HG03460 (cell line): ENCODE data around the gene DCST1.
"Not testable (repeated sequence)": the region's sequence is repeated elsewhere in the genome, so short reads cannot be mapped to it uniquely, and the experiment has no call there.

Source experiments
- ATAC-seq: cut with Tn5 transposase; IDR thresholded peaks from one replicate; pipeline ENCODE4 v1.9.1; 2021; ENCODE audit not compliant: unreplicated experiment

The DCST1 gene

GRCh38 chr1:155033524-155033923, at the start of gene DCST1, which contains the start of gene DCST2:
DCST1 (plus strand) TSS chr1:155033824; CDS start chr1:155034037, 213 bp downstream.
DCST2 (minus strand) TSS chr1:155033781; CDS start chr1:155033701, 80 bp downstream.
- ATAC-seq, result no peak

- ATAC-seq, result not testable (repeated sequence)
Measured at GRCh38 chr1:154986736-154987135, 46.9 kb upstream of the DCST1 start.

- ATAC-seq, result no peak
Measured at GRCh38 chr1:154987326-154987725, 46.3 kb upstream of the DCST1 start.

- ATAC-seq, result no peak
Measured at GRCh38 chr1:154988058-154988954, 45.3 kb upstream of the DCST1 start.

GRCh38 chr1:154989195-154989860, 44.3 kb upstream of the DCST1 start:
- no peak for ATAC-seq

GRCh38 chr1:154990276-154990675, 43.3 kb upstream of the DCST1 start:
- ATAC-seq, result no peak

- ATAC-seq, result no peak
Measured at GRCh38 chr1:154992721-154993571, 40.7 kb upstream of the DCST1 start.

GRCh38 chr1:154993572-154994268, 39.9 kb upstream of the DCST1 start, which contains the start of gene LENEP:
LENEP (plus strand) TSS chr1:154993586; CDS start chr1:154993608, 22 bp downstream.
- no peak for ATAC-seq

GRCh38 chr1:154994269-154994587, 39.4 kb upstream of the DCST1 start:
- no peak for ATAC-seq

- ATAC-seq, result no peak
Measured at GRCh38 chr1:154994591-154994990, 39.0 kb upstream of the DCST1 start.

GRCh38 chr1:154995301-154995983, 38.2 kb upstream of the DCST1 start:
- not testable (repeated sequence) for ATAC-seq

- ATAC-seq, result no peak
Measured at GRCh38 chr1:154996966-154997701, 36.5 kb upstream of the DCST1 start.

GRCh38 chr1:154998201-154998780, 35.3 kb upstream of the DCST1 start:
- ATAC-seq, result no peak

- ATAC-seq, result no peak
Measured at GRCh38 chr1:154998818-154999570, 34.6 kb upstream of the DCST1 start.

GRCh38 chr1:154999571-155000410, 33.8 kb upstream of the DCST1 start:
- no peak for ATAC-seq

GRCh38 chr1:155000411-155000725, 33.3 kb upstream of the DCST1 start:
- ATAC-seq, result no peak

GRCh38 chr1:155000726-155001424, 32.7 kb upstream of the DCST1 start:
- ATAC-seq, result peak; percentile 29
